Ectodermal cell (in vitro differentiated cells): ENCODE data around the gene TCP11.

Source experiments
- H3K27ac ChIP-seq: 2 replicates; pipeline ENCODE4 v1.7.0; 2013; ENCODE audit warnings: mild to moderate bottlenecking, low read depth, low read length; ENCODE audit not compliant: insufficient read depth, poor library complexity, severe bottlenecking
- H3K27me3 ChIP-seq: 2 replicates; pipeline ENCODE4 v1.7.0; 2013; ENCODE audit warnings: mild to moderate bottlenecking, low read length; ENCODE audit not compliant: insufficient read depth, control insufficient read depth, poor library complexity, severe bottlenecking
- H3K36me3 ChIP-seq: one replicate; pipeline ENCODE4 v1.7.0; 2013; ENCODE audit warnings: low read length; ENCODE audit not compliant: control insufficient read depth, insufficient read depth
- H3K4me1 ChIP-seq: one replicate; pipeline ENCODE4 v1.7.0; 2013; ENCODE audit warnings: low read length; ENCODE audit not compliant: control insufficient read depth, insufficient read depth
- H3K4me3 ChIP-seq: 2 replicates; pipeline ENCODE4 v1.7.0; 2013; ENCODE audit warnings: low read depth, low read length, control low read depth; ENCODE audit not compliant: insufficient read depth
- H3K9me3 ChIP-seq: 2 replicates; pipeline ENCODE4 v1.7.0; 2013; ENCODE audit warnings: mild to moderate bottlenecking, low read length, moderate library complexity; ENCODE audit not compliant: control insufficient read depth
- WGBS, 2 experiments: methylation state at CpG; one replicate each; pipeline ENCODE4 v1.1.7; 2013; ENCODE audit warnings: missing lambda C conversion rate in 2 of 2; 5-methylcytosine and 5-hydroxymethylcytosine counted together

Gene TCP11

DNA sequence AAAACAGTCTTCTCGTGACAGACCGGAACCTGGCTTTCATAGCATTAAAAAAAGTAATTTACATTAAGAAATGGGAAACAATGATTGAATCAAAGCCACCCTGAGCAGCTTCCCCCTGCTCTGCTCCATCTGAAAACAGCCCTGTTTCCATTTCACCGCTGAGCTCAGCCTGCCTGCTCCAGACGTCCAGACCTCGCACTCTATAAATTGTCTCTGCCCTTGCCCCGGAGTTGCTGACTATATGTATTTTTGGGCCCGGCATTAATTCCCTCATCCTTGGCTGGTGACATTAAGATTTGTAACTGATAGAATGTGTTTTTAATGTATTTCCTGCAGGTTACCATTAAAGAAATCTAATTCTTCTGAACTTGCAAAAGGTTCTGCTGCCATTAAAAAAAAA lies 22.7 kb upstream of the TCP11 start:
- H3K36me3 ChIP-seq, result no peaks in the 10 kb centered on the region
- H3K4me3 ChIP-seq, result no peak overlapping the region
- H3K27ac ChIP-seq, result no peak overlapping the region
- no peaks in the 10 kb centered on the region for H3K9me3 ChIP-seq
- H3K4me1 ChIP-seq, result no peaks in the 10 kb centered on the region
- H3K27me3 ChIP-seq, result no peaks in the 10 kb centered on the region
- 91 to 93% methylated on average over 6 to 7 of the region's 7 CpGs for WGBS, 2 experiments

DNA sequence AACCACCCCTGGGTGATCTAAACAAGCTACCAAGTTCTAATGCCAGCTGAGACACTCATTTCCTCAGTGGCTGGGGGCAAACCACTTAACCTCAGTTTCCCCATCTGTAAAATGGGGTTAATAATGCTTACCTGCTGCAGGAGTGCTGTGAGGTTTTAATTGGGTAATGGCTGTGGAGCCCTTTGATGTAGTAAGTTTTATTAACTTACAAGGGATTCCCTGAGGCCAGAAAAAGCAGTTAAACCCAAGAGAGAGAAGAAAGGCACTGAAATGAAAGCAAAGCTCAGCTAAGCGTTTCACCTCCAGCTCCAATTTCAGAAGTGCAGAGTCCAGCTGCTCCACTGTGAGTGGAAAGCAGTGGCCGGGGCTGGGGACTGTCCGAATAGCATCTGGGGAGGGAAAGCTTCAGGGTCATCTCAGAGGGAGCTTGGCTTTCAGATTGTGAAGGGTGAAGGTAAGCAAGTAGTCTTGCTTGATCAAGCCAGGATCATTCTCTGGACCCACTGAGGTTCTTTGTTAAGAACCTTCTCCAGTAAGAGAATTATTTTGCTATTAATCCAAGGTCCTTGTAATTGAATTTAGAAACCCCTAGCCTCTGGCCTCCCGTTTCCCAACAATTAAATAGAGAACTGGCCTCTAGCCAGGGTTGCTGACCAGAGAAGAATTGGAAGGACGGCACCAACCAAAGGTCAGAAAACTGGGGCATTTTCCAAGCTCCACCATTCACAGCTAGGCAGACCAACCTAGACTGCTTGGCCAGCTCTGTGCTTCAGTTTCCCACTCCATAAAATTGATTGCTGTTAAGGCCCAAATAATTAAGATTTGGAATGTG lies 20.9 kb upstream of the TCP11 start:
- Histone ChIP-seq H3K4me3 (no peak overlapping the region), H3K36me3 (no peaks in the 10 kb centered on the region), H3K27me3 (no peaks in the 10 kb centered on the region), H3K9me3 (no peaks in the 10 kb centered on the region), H3K27ac (no peak overlapping the region), H3K4me1 (no peaks in the 10 kb centered on the region)
- 92 to 94% methylated on average over 5 of the region's 5 CpGs for WGBS, 2 experiments

GRCh38 chr6:35161266-35161665 lies 20.1 kb upstream of the TCP11 start:
- no peaks in the 10 kb centered on the region for H3K27me3 ChIP-seq
- H3K4me1 ChIP-seq, result no peaks in the 10 kb centered on the region
- no peaks in the 10 kb centered on the region for H3K36me3 ChIP-seq
- no peak overlapping the region for H3K4me3 ChIP-seq
- H3K9me3 ChIP-seq, result no peaks in the 10 kb centered on the region
- no peak overlapping the region for H3K27ac ChIP-seq

DNA sequence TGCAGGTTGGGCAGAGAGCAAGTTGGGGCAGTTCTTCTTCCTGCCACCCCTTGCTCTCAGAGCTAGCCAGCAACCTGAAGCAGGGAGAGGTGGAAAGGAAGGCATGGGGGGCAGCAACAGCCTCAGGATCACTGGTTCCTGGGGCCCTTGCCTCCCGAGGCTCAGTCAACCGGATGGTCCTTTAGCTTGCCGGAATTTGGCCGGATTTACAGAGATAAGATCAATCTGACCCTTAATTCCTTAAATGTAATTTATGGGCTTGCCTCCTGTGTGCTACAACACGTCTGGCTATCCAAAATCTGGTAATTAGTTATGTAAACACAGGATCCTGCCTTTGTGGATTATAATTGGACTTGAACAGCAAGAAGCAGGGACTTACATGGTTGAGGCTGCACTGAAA lies 19.5 kb upstream of the TCP11 start:
- H3K9me3 ChIP-seq, result no peaks in the 10 kb centered on the region
- no peak overlapping the region for H3K27ac ChIP-seq
- H3K4me3 ChIP-seq, result no peak overlapping the region
- WGBS, 2 experiments, result 84 to 89% methylated on average over 5 of the region's 5 CpGs
- no peaks in the 10 kb centered on the region for H3K36me3 ChIP-seq
- no peaks in the 10 kb centered on the region for H3K27me3 ChIP-seq
- no peaks in the 10 kb centered on the region for H3K4me1 ChIP-seq

DNA sequence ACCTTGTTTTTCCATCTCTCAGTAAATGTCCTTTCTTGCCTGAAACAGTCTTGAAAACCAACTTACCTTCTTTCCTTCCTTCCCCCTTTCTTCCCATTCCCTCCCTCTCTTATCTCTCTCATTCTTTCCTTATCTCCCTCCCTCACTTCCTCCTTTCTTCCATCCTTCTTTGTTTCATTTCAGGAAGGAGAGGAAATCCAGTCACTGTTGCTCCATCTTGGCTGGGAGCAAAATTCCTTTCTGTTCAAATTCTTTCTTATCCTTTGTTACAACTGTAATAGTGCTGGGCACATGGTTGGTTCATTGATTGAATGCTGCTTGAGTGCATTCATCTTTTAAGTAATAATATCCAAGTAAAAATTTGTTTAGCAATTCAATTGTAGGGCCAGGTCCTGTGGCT lies 17.4 kb upstream of the TCP11 start:
- Histone ChIP-seq H3K27ac (no peak overlapping the region), H3K36me3 (no peaks in the 10 kb centered on the region), H3K9me3 (no peaks in the 10 kb centered on the region), H3K4me1 (no peaks in the 10 kb centered on the region), H3K27me3 (no peaks in the 10 kb centered on the region), H3K4me3 (no peak overlapping the region)

GRCh38 chr6:35154947-35155346 lies 13.8 kb upstream of the TCP11 start:
- Histone ChIP-seq H3K36me3 (no peaks in the 10 kb centered on the region), H3K4me1 (no peaks in the 10 kb centered on the region), H3K4me3 (no peak overlapping the region), H3K9me3 (no peaks in the 10 kb centered on the region), H3K27me3 (no peaks in the 10 kb centered on the region), H3K27ac (no peak overlapping the region)
- WGBS, 2 experiments, result no CpG with 5 or more reads among the region's 1 CpG

GRCh38 chr6:35154262-35154661 lies 13.1 kb upstream of the TCP11 start:
- no peak overlapping the region for H3K4me3 ChIP-seq

GRCh38 chr6:35152067-35152707 lies 11.0 kb upstream of the TCP11 start:
- Histone ChIP-seq H3K9me3 (no peaks in the 10 kb centered on the region), H3K27me3 (no peaks in the 10 kb centered on the region), H3K4me3 (no peak overlapping the region), H3K4me1 (peaks cover 18% of the 10 kb centered on the region), H3K36me3 (no peaks in the 10 kb centered on the region), H3K27ac (no peak overlapping the region)
- WGBS, 2 experiments, result 87 to 90% methylated on average over 3 of the region's 4 CpGs

More at GRCh38 chr6:35154262-35154661, 13.1 kb upstream of the TCP11 start:
- no peak overlapping the region for H3K27ac ChIP-seq
- no peaks in the 10 kb centered on the region for H3K36me3 ChIP-seq
- WGBS, 2 experiments, result 95 to 100% methylated on average over 1 of the region's 2 CpGs
- no peaks in the 10 kb centered on the region for H3K27me3 ChIP-seq
- H3K4me1 ChIP-seq, result no peaks in the 10 kb centered on the region
- H3K9me3 ChIP-seq, result no peaks in the 10 kb centered on the region

GRCh38 chr6:35151466-35151865 lies 10.3 kb upstream of the TCP11 start:
- Histone ChIP-seq H3K36me3 (no peaks in the 10 kb centered on the region), H3K27me3 (no peaks in the 10 kb centered on the region), H3K4me3 (no peak overlapping the region), H3K4me1 (peaks cover 25% of the 10 kb centered on the region), H3K9me3 (no peaks in the 10 kb centered on the region), H3K27ac (no peak overlapping the region)
- WGBS, 2 experiments, result 92 to 98% methylated on average over 2 of the region's 2 CpGs

DNA sequence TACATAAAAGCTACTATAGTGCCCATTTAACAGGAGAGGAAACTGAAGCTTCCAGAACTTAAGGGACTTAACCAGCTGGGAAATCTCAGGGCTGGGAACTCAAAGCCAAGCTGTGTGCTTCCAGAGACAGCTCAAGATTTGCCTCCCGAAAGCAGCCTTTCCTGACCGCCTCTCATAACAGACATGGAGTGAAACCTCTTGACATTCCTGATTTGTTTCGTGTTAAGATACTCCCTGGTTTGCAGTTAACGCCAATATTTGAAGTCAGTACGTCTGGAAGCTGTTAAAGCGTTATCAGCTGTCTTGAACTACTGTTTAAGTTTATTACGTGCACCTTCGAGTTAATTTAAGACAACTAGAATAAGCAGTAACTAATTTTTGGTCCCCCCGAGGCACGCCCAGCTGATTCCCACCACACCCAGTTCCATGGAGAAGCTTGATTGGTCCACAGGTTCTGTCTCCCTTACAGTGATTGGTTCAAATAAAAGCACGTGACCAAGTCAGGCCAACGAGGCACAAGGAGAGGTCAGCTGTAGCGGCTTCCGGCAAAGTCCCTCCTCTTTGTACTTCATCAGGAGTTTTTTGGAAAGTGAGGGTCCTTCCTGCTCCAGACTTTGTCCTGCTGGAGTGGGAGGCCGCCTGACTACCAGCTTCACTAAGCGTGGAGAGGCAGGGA lies 8.9 kb upstream of the TCP11 start:
- no peak overlapping the region for H3K27ac ChIP-seq
- 91 to 94% methylated on average over 16 of the region's 16 CpGs for WGBS, 2 experiments
- no peaks in the 10 kb centered on the region for H3K9me3 ChIP-seq
- peaks cover 27% of the 10 kb centered on the region for H3K4me1 ChIP-seq
- H3K4me3 ChIP-seq, result no peak overlapping the region
- H3K36me3 ChIP-seq, result no peaks in the 10 kb centered on the region
- H3K27me3 ChIP-seq, result no peaks in the 10 kb centered on the region
